CD1c-positive myeloid dendritic cell (primary cell): ENCODE data around the gene UBTD1.
"Not testable (repeated sequence)": the region's sequence is repeated elsewhere in the genome, so short reads cannot be mapped to it uniquely, and the experiment has no call there.

ENCODE experiments used
- DNase-seq: peaks from one replicate; pipeline ENCODE4 v3.0.0-alpha.2; 2016; ENCODE audit errors: extremely low spot score

The UBTD1 gene

GRCh38 chr10:97498841-97499560 lies at the start of gene UBTD1:
Gene UBTD1 (plus strand): TSS chr10:97498924. CDS start chr10:97499204, 280 bp downstream.
- no peak for DNase-seq

GRCh38 chr10:97450828-97451227 lies 47.9 kb upstream of the UBTD1 start:
- no peak for DNase-seq

- DNase-seq, result no peak
These were observed 47.1 kb upstream of the UBTD1 start for GRCh38 chr10:97451605-97452004.

- DNase-seq, result no peak
These were observed 46.4 kb upstream of the UBTD1 start for GRCh38 chr10:97452352-97452751.

GRCh38 chr10:97454330-97455036 lies 44.2 kb upstream of the UBTD1 start:
- DNase-seq, result no peak

GRCh38 chr10:97456034-97456685 lies 42.6 kb upstream of the UBTD1 start:
- no peak for DNase-seq

- DNase-seq, result no peak
These were observed 42.0 kb upstream of the UBTD1 start for GRCh38 chr10:97456686-97457065.

- DNase-seq, result no peak
These were observed 39.6 kb upstream of the UBTD1 start for GRCh38 chr10:97459111-97459510.

GRCh38 chr10:97459933-97460332 lies 38.8 kb upstream of the UBTD1 start:
- no peak for DNase-seq

GRCh38 chr10:97462309-97462708 lies 36.4 kb upstream of the UBTD1 start:
- no peak for DNase-seq

- peak; percentile 57 for DNase-seq
These were observed 35.2 kb upstream of the UBTD1 start for GRCh38 chr10:97463363-97464132.

- no peak for DNase-seq
These were observed 34.5 kb upstream of the UBTD1 start for GRCh38 chr10:97464226-97464625.

GRCh38 chr10:97465982-97466381 lies 32.7 kb upstream of the UBTD1 start:
- no peak for DNase-seq

GRCh38 chr10:97466755-97467154 lies 32.0 kb upstream of the UBTD1 start:
- DNase-seq, result no peak

GRCh38 chr10:97468162-97468561 lies 30.6 kb upstream of the UBTD1 start:
- DNase-seq, result no peak

- not testable (repeated sequence) for DNase-seq
These were observed 29.9 kb upstream of the UBTD1 start for GRCh38 chr10:97468781-97469180.

- no peak for DNase-seq
These were observed 23.8 kb upstream of the UBTD1 start for GRCh38 chr10:97474918-97475317.

GRCh38 chr10:97475936-97476594 lies 22.7 kb upstream of the UBTD1 start:
- DNase-seq, result peak; percentile 69

GRCh38 chr10:97479410-97479809 lies 19.3 kb upstream of the UBTD1 start:
- not testable (repeated sequence) for DNase-seq

GRCh38 chr10:97479939-97480338 lies 18.8 kb upstream of the UBTD1 start:
- DNase-seq, result no peak

GRCh38 chr10:97481071-97481470 lies 17.7 kb upstream of the UBTD1 start:
- DNase-seq, result no peak

- DNase-seq, result no peak
These were observed 16.3 kb upstream of the UBTD1 start for GRCh38 chr10:97482381-97482780.
